HepG2 (cell line): Measurements from ENCODE around the gene SRD5A3.

ENCODE experiments used
- HMG20B ChIP-seq: conservative IDR thresholded peaks from 2 replicates; pipeline ENCODE4 v1.6.1; 2016; ENCODE audit warnings: missing genetic modification reagents, missing compliant biosample characterization
- ISX ChIP-seq: sonication (generic); formaldehyde crosslinking; conservative IDR thresholded peaks from 2 replicates; pipeline ENCODE4 v1.5.0; 2020; ENCODE audit warnings: missing genetic modification reagents
- POLR2A ChIP-seq, 2 experiments: IDR thresholded peaks; 2 replicates each; pipeline ENCODE4 v1.6.1; 2011; ENCODE audit warnings: low read depth in 2 of 2, low read length in 2 of 2, mild to moderate bottlenecking in 1 of 2, moderate library complexity in 1 of 2; ENCODE audit not compliant: insufficient read depth in 1 of 2
- PTBP1 ChIP-seq: fragments of 200-400 bp; formaldehyde crosslinking; IDR thresholded peaks from 2 replicates; pipeline ENCODE4 v1.6.1; 2018; ENCODE audit warnings: low read length, low read depth; ENCODE audit not compliant: poor library complexity, severe bottlenecking
- TFAP4 ChIP-seq: sonication (generic); IDR thresholded peaks from 2 replicates; pipeline ENCODE4 v1.6.1; 2016; ENCODE audit warnings: low read depth, borderline replicate concordance
- YY1 ChIP-seq: IDR thresholded peaks from 2 replicates; pipeline ENCODE4 v1.6.1; 2011; ENCODE audit warnings: low read length, low read depth, moderate library complexity, mild to moderate bottlenecking; ENCODE audit not compliant: insufficient read depth, insufficient replicate concordance
- ZBTB7A ChIP-seq: sonication (generic); formaldehyde crosslinking; IDR thresholded peaks from 2 replicates; pipeline ENCODE4 v1.8.0; 2022; ENCODE audit warnings: mild to moderate bottlenecking, missing genetic modification reagents
- TF ChIP-seq, protein P1 (sequence below): sonication (generic); formaldehyde crosslinking; IDR thresholded peaks from 2 replicates; pipeline ENCODE4 v1.8.1; 2022; ENCODE audit warnings: mild to moderate bottlenecking, missing genetic modification reagents
- TF ChIP-seq, protein P2 (sequence below): IDR thresholded peaks from 2 replicates; pipeline ENCODE4 v1.6.1; 2012; ENCODE audit warnings: inconsistent platforms

DNA sequence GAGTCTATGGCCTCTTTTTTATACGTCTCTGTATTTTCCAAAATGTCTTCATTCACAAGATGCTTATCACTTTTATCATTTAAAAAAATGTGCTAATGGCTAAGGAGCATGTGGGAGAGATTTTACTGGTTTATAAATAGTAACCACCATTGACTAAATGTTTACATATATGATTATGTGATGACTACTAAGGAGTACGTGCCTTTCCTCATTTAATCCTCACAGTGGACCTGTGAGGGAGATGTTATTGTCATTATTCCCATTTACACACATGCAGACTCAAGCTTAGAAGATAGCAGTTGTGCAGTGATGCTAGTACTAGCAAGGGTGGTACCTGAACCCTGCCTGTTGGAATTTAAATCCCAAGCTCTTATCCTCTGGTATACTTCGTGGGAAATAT lies 2.4 kb downstream of the SRD5A3 start:
- TF ChIP-seq ZBTB7A (no peak), TFAP4 (no peak), ISX (no peak), PTBP1 (no peak), YY1 (no peak), POLR2A (IDR thresholded peaks at IDR 0.05; ENCODE audit: insufficient read depth in 1 of 2, low read depth in 2 of 2, low read length in 2 of 2) (no peak), HMG20B (CRISPR knock-in tag) (no peak)
- TF ChIP-seq, protein P1, sequence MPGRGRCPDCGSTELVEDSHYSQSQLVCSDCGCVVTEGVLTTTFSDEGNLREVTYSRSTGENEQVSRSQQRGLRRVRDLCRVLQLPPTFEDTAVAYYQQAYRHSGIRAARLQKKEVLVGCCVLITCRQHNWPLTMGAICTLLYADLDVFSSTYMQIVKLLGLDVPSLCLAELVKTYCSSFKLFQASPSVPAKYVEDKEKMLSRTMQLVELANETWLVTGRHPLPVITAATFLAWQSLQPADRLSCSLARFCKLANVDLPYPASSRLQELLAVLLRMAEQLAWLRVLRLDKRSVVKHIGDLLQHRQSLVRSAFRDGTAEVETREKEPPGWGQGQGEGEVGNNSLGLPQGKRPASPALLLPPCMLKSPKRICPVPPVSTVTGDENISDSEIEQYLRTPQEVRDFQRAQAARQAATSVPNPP (CRISPR knock-in tag), result no peak
- TF ChIP-seq, protein P2, sequence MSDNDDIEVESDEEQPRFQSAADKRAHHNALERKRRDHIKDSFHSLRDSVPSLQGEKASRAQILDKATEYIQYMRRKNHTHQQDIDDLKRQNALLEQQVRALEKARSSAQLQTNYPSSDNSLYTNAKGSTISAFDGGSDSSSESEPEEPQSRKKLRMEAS, result no peak
